IMR-90 (cell line): ENCODE results near the gene ARHGAP11A. TPM values are rescaled to one million over a fixed set of nuclear protein-coding genes. Genes with fewer than 3 reads are reported as not detected.
"Not testable (repeated sequence)": the region's sequence is repeated elsewhere in the genome, so short reads cannot be mapped to it uniquely, and the experiment has no call there.

Experiments used
- ATAC-seq: fragments of 200-7000 bp; cut with Tn5 transposase; 2 replicates; pipeline ENCODE4 v1.9.1; 2020; ENCODE audit warnings: low read depth, mild to moderate bottlenecking, moderate library complexity
- BruUV-seq: library from RNA; stranded (reverse); fragments of 400-500 nt; replicated peaks from 2 replicates; lab custom pipeline; 2021; lab: Mats Ljungman, UMichigan
- CTCF ChIA-PET: fragments of 300-600 bp; formaldehyde crosslinking; extraction: SDS; loops from one replicate; lab custom pipeline; 2021; ENCODE audit warnings: antibody characterized with exemption; lab: Yijun Ruan, JAX
- POLR2A ChIA-PET: fragments of 300-600 bp; sonication (Branson Sonifier 250); formaldehyde crosslinking; loops from one replicate; lab custom pipeline; 2022; ENCODE audit warnings: antibody characterized with exemption; ENCODE audit not compliant: unreplicated experiment; lab: Charles Lee
- DNase-seq: peaks from one replicate; pipeline ENCODE4 v3.0.0; 2013
- H2AFZ ChIP-seq: replicated peaks from 2 replicates; pipeline ENCODE3; 2013; ENCODE audit warnings: low read length, mild to moderate bottlenecking; ENCODE audit not compliant: poor library complexity
- H2AK5ac ChIP-seq: 2 replicates; pipeline ENCODE4 v1.6.1; 2013; ENCODE audit warnings: low read depth, low read length, inconsistent platforms
- H2AK9ac ChIP-seq: replicated peaks from 2 replicates; pipeline ENCODE3; 2013; ENCODE audit warnings: mild to moderate bottlenecking, low read depth, low read length, moderate library complexity; ENCODE audit not compliant: poor library complexity
- H2BK120ac ChIP-seq: 2 replicates; pipeline ENCODE4 v1.6.1; 2013; ENCODE audit warnings: low read depth, low read length, inconsistent platforms
- H2BK15ac ChIP-seq: 3 replicates; pipeline ENCODE4 v1.6.1; 2013; ENCODE audit warnings: low read depth, low read length, inconsistent platforms
- H2BK20ac ChIP-seq: 2 replicates; pipeline ENCODE4 v1.6.1; 2013; ENCODE audit warnings: low read depth, mild to moderate bottlenecking, inconsistent platforms, low read length, moderate library complexity
- H2BK5ac ChIP-seq: 2 replicates; pipeline ENCODE4 v1.6.1; 2013; ENCODE audit warnings: mild to moderate bottlenecking, low read depth, low read length, inconsistent platforms; ENCODE audit not compliant: poor library complexity, severe bottlenecking
- H3K14ac ChIP-seq: replicated peaks from 2 replicates; pipeline ENCODE4 v1.6.1; 2013; ENCODE audit warnings: low read depth, low read length, inconsistent platforms
- H3K18ac ChIP-seq: 2 replicates; pipeline ENCODE4 v1.6.1; 2013; ENCODE audit warnings: low read depth, low read length, control low read depth
- H3K23ac ChIP-seq: 2 replicates; pipeline ENCODE4 v1.6.1; 2013; ENCODE audit warnings: low read depth, low read length, inconsistent platforms
- H3K27ac ChIP-seq: 2 replicates; pipeline ENCODE4 v1.5.1; 2013; ENCODE audit warnings: mild to moderate bottlenecking, control low read depth, low read length; ENCODE audit not compliant: insufficient read depth
- H3K27me3 ChIP-seq: 2 replicates; pipeline ENCODE4 v1.6.1; 2013; ENCODE audit warnings: low read length; ENCODE audit not compliant: control insufficient read depth, insufficient read depth
- H3K36me3 ChIP-seq: 2 replicates; pipeline ENCODE4 v1.6.1; 2013; ENCODE audit warnings: low read length, mixed read lengths; ENCODE audit not compliant: control insufficient read depth, insufficient read depth
- H3K4ac ChIP-seq: 2 replicates; pipeline ENCODE4 v1.6.1; 2013; ENCODE audit warnings: low read depth, low read length, inconsistent platforms
- H3K4me1 ChIP-seq: 2 replicates; pipeline ENCODE4 v1.6.1; 2013; ENCODE audit warnings: low read length, mixed read lengths; ENCODE audit not compliant: control insufficient read depth, insufficient read depth
- H3K4me2 ChIP-seq: 2 replicates; pipeline ENCODE4 v1.6.1; 2013; ENCODE audit warnings: low read depth, mild to moderate bottlenecking, control low read depth, low read length, moderate library complexity
- H3K4me3 ChIP-seq: 2 replicates; pipeline ENCODE4 v1.5.1; 2013; ENCODE audit warnings: low read depth, mild to moderate bottlenecking, control low read depth, low read length, moderate library complexity; ENCODE audit not compliant: insufficient read depth
- H3K56ac ChIP-seq: 2 replicates; pipeline ENCODE4 v1.6.1; 2013; ENCODE audit warnings: low read length, inconsistent platforms; ENCODE audit not compliant: insufficient read depth; ENCODE audit errors: extremely low read depth
- H3K79me1 ChIP-seq, 2 experiments: 2 replicates each; pipeline ENCODE4 v1.6.1; 2013; ENCODE audit warnings: low read length in 2 of 2, inconsistent platforms in 1 of 2, low read depth in 1 of 2
- H3K9ac ChIP-seq: 2 replicates; pipeline ENCODE4 v1.6.1; 2013; ENCODE audit warnings: low read depth, low read length, control low read depth
- H3K9me1 ChIP-seq: 2 replicates; pipeline ENCODE4 v1.6.1; 2013; ENCODE audit warnings: low read length, inconsistent platforms; ENCODE audit not compliant: insufficient read depth
- H3K9me3 ChIP-seq: 2 replicates; pipeline ENCODE4 v1.6.1; 2013; ENCODE audit warnings: low read length; ENCODE audit not compliant: control insufficient read depth, insufficient read depth
- H4K20me1 ChIP-seq: 2 replicates; pipeline ENCODE4 v1.6.1; 2013; ENCODE audit warnings: low read length, inconsistent platforms; ENCODE audit not compliant: insufficient read depth
- H4K5ac ChIP-seq: 2 replicates; pipeline ENCODE4 v1.6.1; 2013; ENCODE audit warnings: mild to moderate bottlenecking, low read depth, low read length, control low read depth
- H4K8ac ChIP-seq, 2 experiments: 2 replicates each; pipeline ENCODE4 v1.6.1; 2013; ENCODE audit warnings: low read depth in 2 of 2, low read length in 2 of 2, control low read depth in 1 of 2, inconsistent platforms in 1 of 2
- H4K91ac ChIP-seq: 2 replicates; pipeline ENCODE4 v1.6.1; 2013; ENCODE audit warnings: low read depth, low read length, inconsistent platforms; ENCODE audit not compliant: insufficient read depth
- WGBS, 2 experiments: methylation state at CpG; one replicate each; pipeline versions ENCODE4 v1.1.5 to v1.1.7; 2013; ENCODE audit warnings: missing lambda C conversion rate in 2 of 2; ENCODE audit not compliant: insufficient read length in 1 of 2; ENCODE audit errors: extremely low coverage in 2 of 2; 5-methylcytosine and 5-hydroxymethylcytosine counted together
- dilution Hi-C: fragments of 300-500 bp; cut with HindIII; formaldehyde crosslinking; loops from one replicate; pipeline ENCODE4 v1.14.3; 2018; ENCODE audit warnings: low sequenced_read_pairs; ENCODE audit not compliant: unreplicated experiment
- in situ Hi-C: fragments of 300-500 bp; cut with MboI; formaldehyde crosslinking; loops from 3 replicates; pipeline ENCODE4 v1.14.3; 2019; ENCODE audit warnings: low sequenced_read_pairs, inconsistent platforms, mixed read lengths
- intact Hi-C: fragments of 100-400 bp; cut with micrococcal nuclease; formaldehyde crosslinking; loops from 2 replicates; pipeline ENCODE4 v1.10.0; 2022
- polyA plus RNA-seq, 3 experiments: library from polyadenylated mRNA; depleted of rRNA; stranded (reverse); fragments of >200 nt; gene quantifications; 2 replicates each; pipeline ENCODE4 v1.2.3, GENCODE V29; 2012; ENCODE audit warnings: low replicate concordance in 1 of 3
- total RNA-seq: library from RNA; depleted of rRNA; stranded (reverse); fragments of >200 nt; gene quantifications from 2 replicates; pipeline ENCODE4 v1.2.3, GENCODE V29; 2012

Gene ARHGAP11A
- total and polyA plus RNA-seq, 2 of the 4 experiments (the other 2 are of a cell fraction): 9.9 to 29.0 TPM

- H3K23ac ChIP-seq, H4K8ac ChIP-seq, H3K56ac ChIP-seq, H4K91ac ChIP-seq, H2AK5ac ChIP-seq, H2BK120ac ChIP-seq, ATAC-seq, intact Hi-C loops, H3K27ac ChIP-seq, H2BK15ac ChIP-seq, H3K9me1 ChIP-seq, H2AK9ac ChIP-seq, H2BK20ac ChIP-seq, BruUV-seq, H3K9me3 ChIP-seq, H3K14ac ChIP-seq, H3K4me1 ChIP-seq, POLR2A ChIA-PET, CTCF ChIA-PET, H3K18ac ChIP-seq, H3K27me3 ChIP-seq, H3K4me2 ChIP-seq, H3K9ac ChIP-seq, dilution Hi-C loops, H3K4me3 ChIP-seq, H4K20me1 ChIP-seq, H3K4ac ChIP-seq, H2AFZ ChIP-seq, H2BK5ac ChIP-seq, H3K79me1 ChIP-seq, H4K5ac ChIP-seq, H3K36me3 ChIP-seq, in situ Hi-C loops, DNase-seq: not testable (repeated sequence)
- no CpG with 5 or more reads among the region's 8 CpGs for WGBS, 2 experiments
Observed at GRCh38 chr15:32593151-32593550, 22.2 kb upstream of the ARHGAP11A start, which contains the start of gene GOLGA8N. Gene GOLGA8N, plus strand, starts transcription at chr15:32593456.

DNA sequence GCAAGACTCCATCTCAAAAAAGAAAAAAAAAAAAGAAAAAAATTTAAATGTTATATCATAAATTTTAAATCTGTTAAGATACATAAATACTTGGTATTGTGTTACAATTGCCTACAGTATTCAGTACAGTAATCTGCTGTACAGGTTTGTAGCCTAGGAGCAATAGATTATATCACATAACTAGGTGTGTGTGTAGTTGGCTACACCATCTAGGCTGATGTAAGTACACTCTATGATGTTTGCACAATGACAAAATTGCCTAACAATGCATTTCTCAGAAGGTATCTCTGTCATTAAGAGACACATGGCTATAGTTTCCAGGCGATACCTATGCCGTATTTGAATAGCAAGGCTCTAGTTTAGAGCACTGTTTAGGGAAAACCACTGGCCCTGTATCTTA, 5.8 kb upstream of the ARHGAP11A start:
- in situ Hi-C loops, H3K4me3 ChIP-seq, DNase-seq, H3K4ac ChIP-seq, H3K23ac ChIP-seq, H2BK120ac ChIP-seq, H3K9ac ChIP-seq, CTCF ChIA-PET, H3K9me1 ChIP-seq, H4K91ac ChIP-seq, ATAC-seq, H3K56ac ChIP-seq, dilution Hi-C loops, H2AFZ ChIP-seq, H3K9me3 ChIP-seq, intact Hi-C loops, H3K79me1 ChIP-seq, H2BK5ac ChIP-seq, H3K18ac ChIP-seq, H3K27me3 ChIP-seq, BruUV-seq, H3K4me1 ChIP-seq, H3K14ac ChIP-seq, H3K36me3 ChIP-seq, H4K8ac ChIP-seq, H2BK20ac ChIP-seq, H2AK9ac ChIP-seq, H3K27ac ChIP-seq, H2AK5ac ChIP-seq, H2BK15ac ChIP-seq, POLR2A ChIA-PET, H3K4me2 ChIP-seq, H4K5ac ChIP-seq, H4K20me1 ChIP-seq: not testable (repeated sequence)
- no CpG with 5 or more reads among the region's 2 CpGs for WGBS, 2 experiments
